ENCODE results near the gene THOP1.
"Not testable (repeated sequence)": the region's sequence is repeated elsewhere in the genome, so short reads cannot be mapped to it uniquely, and the experiment has no call there.

THOP1 gene

GRCh38 chr19:2817237-2817829 lies 32.0 kb downstream of the THOP1 start:
- not testable (repeated sequence) for DNase-seq

DNA sequence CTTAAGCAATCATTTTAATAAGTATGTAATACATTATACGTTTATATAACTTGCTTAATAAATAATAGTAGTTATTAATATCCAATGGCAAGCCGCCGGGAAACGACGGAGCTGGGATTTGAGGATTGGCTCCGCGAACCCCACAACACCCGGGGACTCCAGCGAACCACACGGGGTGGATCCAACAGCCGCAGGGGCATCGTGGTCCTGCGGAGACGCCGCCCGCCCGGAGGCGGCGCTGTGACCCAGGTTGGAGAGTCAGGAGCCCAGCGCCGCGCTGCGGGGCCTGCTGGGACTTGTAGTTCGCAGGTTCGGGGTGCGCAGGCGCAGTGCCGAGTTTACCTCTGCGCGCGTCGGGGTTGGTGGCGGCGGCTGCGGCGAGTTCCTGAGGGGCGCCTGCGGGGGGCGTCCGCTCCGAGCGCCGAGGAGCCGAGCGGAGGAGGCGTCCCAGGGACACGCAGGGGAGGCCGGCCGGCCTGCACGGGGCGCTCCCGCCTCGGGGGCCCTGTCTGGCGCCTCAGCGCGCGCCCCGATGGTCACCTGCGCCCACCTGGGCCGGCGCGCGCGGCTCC lies 34.3 kb downstream of the THOP1 start, which contains the start of gene ZNF554:
Gene ZNF554 (plus strand): TSS at position 329 of the 572 bp plus-strand sequence. CDS start 204 bp downstream, at position 533.
- peak; percentile 99 for DNase-seq

GRCh38 chr19:2820112-2820702 lies 34.9 kb downstream of the THOP1 start:
- peak in 1 of 2 donors; percentile 30 for DNase-seq

DNA sequence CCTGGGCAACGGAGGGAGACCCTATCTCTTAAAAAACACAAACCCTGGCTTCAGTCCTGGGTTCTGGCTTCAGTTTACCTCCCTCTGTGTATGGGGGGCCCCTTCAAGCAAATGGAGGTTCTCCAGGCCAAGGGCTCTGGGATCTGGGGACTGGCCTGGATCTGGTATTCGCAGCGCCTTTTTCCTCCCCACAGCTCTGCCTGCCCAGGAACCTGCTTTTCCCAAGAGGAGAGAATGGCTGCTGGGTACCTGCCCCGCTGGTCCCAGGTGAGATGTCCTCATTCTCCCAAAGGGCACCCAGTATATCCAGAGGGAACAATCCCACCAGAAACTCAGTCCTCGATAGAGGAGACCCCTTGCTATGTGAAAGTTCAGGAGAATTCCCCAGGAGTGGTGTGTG lies 37.5 kb downstream of the THOP1 start:
- DNase-seq = no peak

GRCh38 chr19:2823646-2824045 lies 38.3 kb downstream of the THOP1 start:
- DNase-seq = no peak

GRCh38 chr19:2824129-2824528 lies 38.8 kb downstream of the THOP1 start:
- DNase-seq = no peak

DNA sequence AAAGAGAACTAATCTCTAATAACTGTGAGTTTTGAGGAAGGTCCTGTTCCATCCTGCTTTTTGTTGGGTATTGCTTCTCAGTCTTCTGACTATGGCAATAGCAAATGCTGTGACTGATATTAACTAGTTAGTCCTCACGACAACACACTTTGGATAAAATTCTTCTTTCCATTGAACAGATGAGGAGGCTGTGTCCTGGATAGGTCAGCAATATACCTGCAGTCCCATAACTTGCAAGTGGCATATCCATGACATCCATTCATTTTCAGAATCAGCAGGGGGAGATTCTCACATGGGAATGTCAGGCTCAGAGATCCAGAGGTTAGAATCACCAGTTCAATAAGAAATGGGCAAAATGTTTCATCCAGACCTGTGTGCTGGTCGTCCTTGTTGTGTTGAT lies 41.7 kb downstream of the THOP1 start:
- DNase-seq = no peak

- DNase-seq = no peak
Observed at GRCh38 chr19:2827840-2828489, 42.7 kb downstream of the THOP1 start.

DNA sequence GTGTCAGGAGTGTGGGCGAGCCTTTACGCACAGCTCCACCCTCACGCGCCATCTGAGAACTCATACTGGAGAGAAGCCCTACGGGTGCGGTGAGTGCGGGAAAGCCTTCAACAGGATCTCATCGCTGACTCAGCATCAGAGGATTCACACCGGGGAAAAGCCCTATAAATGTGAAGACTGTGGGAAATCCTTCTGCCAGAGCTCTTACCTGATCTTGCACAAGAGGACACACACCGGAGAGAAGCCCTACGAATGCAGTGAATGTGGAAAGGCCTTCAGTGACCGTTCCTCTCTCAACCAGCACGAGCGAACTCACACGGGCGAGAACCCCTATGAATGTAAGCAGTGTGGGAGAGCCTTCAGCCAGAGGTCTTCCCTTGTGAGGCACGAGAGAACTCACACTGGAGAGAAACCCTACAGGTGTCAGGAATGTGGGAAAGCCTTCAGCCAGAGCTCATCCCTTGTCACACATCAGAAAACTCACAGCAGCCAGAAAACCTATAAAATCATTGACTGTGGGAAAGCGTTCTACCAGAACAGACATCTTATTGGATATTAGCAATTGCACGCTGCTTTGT lies 49.1 kb downstream of the THOP1 start:
- DNase-seq = no peak

GRCh38 chr19:2837430-2837829 lies 52.1 kb downstream of the THOP1 start:
- DNase-seq = no peak

- peak; percentile 97 to 99 for DNase-seq
Observed at GRCh38 chr19:2840794-2841791, 55.8 kb downstream of the THOP1 start, which contains the start of gene ZNF555. TSS of gene ZNF555 (plus strand) at chr19:2841475. CDS start at chr19:2841573, 98 bp downstream.

GRCh38 chr19:2841855-2842574 lies 56.7 kb downstream of the THOP1 start:
- DNase-seq = no peak

GRCh38 chr19:2845107-2845506 lies 59.8 kb downstream of the THOP1 start:
- no peak for DNase-seq

DNA sequence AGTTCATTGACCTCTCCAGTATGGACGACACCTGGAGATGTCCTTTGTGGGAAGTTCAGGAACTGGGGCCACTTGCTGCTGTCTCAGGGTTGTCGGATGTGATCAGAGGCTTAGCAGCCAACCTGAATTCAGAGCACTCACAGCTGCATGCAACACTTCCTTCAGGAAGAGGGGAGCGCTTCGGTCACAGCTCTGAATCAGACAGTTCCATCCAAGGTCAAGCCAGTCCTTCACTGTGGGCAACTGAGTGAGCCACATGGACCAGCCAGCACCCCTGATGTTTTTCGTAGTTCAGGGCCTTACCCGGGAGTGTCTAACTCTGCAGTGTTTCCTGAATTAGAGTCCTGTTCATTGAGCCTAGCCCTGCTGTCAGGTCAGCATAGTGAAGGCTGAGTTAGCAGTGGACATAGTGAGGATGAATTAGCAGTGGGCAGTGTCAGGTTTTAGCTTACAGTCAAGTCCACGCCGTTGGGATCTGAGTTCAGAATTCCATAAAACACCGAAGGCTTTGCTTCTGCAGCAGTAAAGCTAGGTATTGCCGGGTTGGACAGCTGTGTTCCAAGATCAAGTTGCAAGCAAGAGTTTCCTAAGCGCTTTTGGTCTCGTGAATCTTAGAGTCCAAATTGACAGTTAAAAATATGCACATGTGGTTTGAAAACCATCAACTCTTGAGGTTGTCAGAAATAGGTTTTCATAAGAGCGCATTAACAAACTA lies 61.0 kb downstream of the THOP1 start:
- no peak for DNase-seq

- DNase-seq = no peak
Observed at GRCh38 chr19:2847507-2847906, 62.2 kb downstream of the THOP1 start.

DNA sequence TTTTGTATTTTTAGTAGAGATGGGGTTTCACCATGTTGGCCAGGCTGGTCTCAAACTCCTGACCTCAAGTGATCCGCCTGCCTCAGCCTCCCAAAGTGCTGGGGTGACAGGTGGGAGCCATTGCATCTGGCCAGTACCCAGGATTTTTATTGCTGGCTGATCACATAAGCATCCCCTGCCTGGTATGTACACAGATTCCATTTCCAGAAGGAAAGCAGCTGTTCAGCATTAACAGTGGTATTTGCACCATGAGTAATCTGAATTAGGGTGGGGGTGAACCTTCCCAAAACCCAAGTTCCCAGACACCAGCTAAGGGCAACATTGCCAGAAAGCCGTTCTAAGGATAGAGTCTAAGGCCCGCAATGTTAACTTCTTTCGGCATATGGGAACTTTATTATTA lies 63.3 kb downstream of the THOP1 start:
- no peak for DNase-seq

GRCh38 chr19:2850256-2850925 lies 65.1 kb downstream of the THOP1 start:
- DNase-seq = no peak

GRCh38 chr19:2852598-2852997 lies 67.3 kb downstream of the THOP1 start:
- no peak for DNase-seq

GRCh38 chr19:2853015-2853606 lies 67.8 kb downstream of the THOP1 start:
- no peak for DNase-seq

DNA sequence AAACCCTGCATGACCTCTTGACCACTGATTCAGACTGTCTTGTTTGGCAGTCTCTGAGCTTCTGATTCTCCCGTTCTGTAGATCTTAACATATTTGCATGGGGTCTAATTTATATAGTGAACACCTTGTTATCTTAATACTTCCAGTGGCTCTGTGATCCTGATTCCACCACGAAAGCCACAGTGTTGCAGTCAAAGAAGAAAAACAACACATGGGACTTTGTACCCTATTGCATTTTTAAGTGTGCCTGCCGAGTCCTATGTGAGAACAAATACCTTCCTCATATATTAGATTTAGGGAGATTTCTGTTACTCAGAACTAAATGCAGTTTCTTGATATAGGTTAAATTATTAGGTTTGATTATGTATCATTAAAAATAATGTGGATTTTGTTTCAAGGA lies 69.5 kb downstream of the THOP1 start:
- DNase-seq = no peak
